Measurements from ENCODE around the gene PLCG1. TPM values are rescaled to one million over a fixed set of nuclear protein-coding genes. Genes with fewer than 3 reads are reported as not detected.

PLCG1 gene
- total and polyA plus RNA-seq, 2 donors from 2014 or later: 12.5 to 117 TPM

- peaks cover 13 to 62% (median 56%) of the 10 kb centered on the region in 3 donors for H3K36me3 ChIP-seq (ENCODE audit: control insufficient read depth in 2 of 3, insufficient read depth in 3 of 3, low read length in 3 of 3)
- H3K27me3 ChIP-seq (ENCODE audit: control insufficient read depth, insufficient read depth, low read length): no peaks in the 10 kb centered on the region
- no peak overlapping the region for H3K4me3 ChIP-seq (ENCODE audit: low read length in 3 of 3)
- no peak overlapping the region for H3K27ac ChIP-seq (ENCODE audit: low read depth in 2 of 2, low read length in 2 of 2)
- peak in 1 of 5 donors; percentile 16 for DNase-seq
- intact Hi-C loops (cut with DNase I): no loop called here
- H3K9me3 ChIP-seq (ENCODE audit: control insufficient read depth in 2 of 3, insufficient read depth in 1 of 3, low read length in 3 of 3): no peaks in the 10 kb centered on the region
- H3K9ac ChIP-seq (ENCODE audit: low read length in 3 of 3): no peak overlapping the region
- FAIRE-seq: no peak
- peaks cover 0 to 9% (median 0%) of the 10 kb centered on the region in 3 donors for H3K4me1 ChIP-seq (ENCODE audit: control insufficient read depth in 2 of 3, insufficient read depth in 2 of 3, low read depth in 1 of 3, low read length in 3 of 3)
- no peak for TF ChIP-seq CTCF (IDR thresholded peaks at IDR 0.05; ENCODE audit: borderline replicate concordance, extremely low read depth, insufficient read depth)
These were observed 31.9 kb downstream of the PLCG1 start for GRCh38 chr20:41169162-41169690.

- no peaks in the 10 kb centered on the region for H3K27me3 ChIP-seq (ENCODE audit: control insufficient read depth, insufficient read depth, low read length)
- peaks cover 13 to 60% (median 55%) of the 10 kb centered on the region in 3 donors for H3K36me3 ChIP-seq (ENCODE audit: control insufficient read depth in 2 of 3, insufficient read depth in 3 of 3, low read length in 3 of 3)
- peak in 1 of 5 donors; percentile 25 for DNase-seq
- intact Hi-C loops (cut with DNase I): loop anchor here (5.0 to 10.0 kb wide), 2 partner anchors 65 to 167 kb away; no protein-coding TSS in a partner anchor
- H3K4me3 ChIP-seq (ENCODE audit: low read length in 3 of 3): no peak overlapping the region
- no peak for TF ChIP-seq CTCF (IDR thresholded peaks at IDR 0.05; ENCODE audit: borderline replicate concordance, extremely low read depth, insufficient read depth)
- peaks cover 0 to 9% (median 0%) of the 10 kb centered on the region in 3 donors for H3K4me1 ChIP-seq (ENCODE audit: control insufficient read depth in 2 of 3, insufficient read depth in 2 of 3, low read depth in 1 of 3, low read length in 3 of 3)
- H3K9ac ChIP-seq (ENCODE audit: low read length in 3 of 3): no peak overlapping the region
- H3K9me3 ChIP-seq (ENCODE audit: control insufficient read depth in 2 of 3, insufficient read depth in 1 of 3, low read length in 3 of 3): no peaks in the 10 kb centered on the region
- FAIRE-seq: no peak
- no peak overlapping the region for H3K27ac ChIP-seq (ENCODE audit: low read depth in 2 of 2, low read length in 2 of 2)
These were observed 32.5 kb downstream of the PLCG1 start for GRCh38 chr20:41169791-41170351.

- peak in 1 of 5 donors; percentile 21 for DNase-seq
- peaks cover 0 to 9% (median 0%) of the 10 kb centered on the region in 3 donors for H3K4me1 ChIP-seq (ENCODE audit: control insufficient read depth in 2 of 3, insufficient read depth in 2 of 3, low read depth in 1 of 3, low read length in 3 of 3)
- no peak overlapping the region for H3K27ac ChIP-seq (ENCODE audit: low read depth in 2 of 2, low read length in 2 of 2)
- H3K9me3 ChIP-seq (ENCODE audit: control insufficient read depth in 2 of 3, insufficient read depth in 1 of 3, low read length in 3 of 3): no peaks in the 10 kb centered on the region
- intact Hi-C loops (cut with DNase I): loop anchor here (5.0 to 10.0 kb wide), 2 partner anchors 64 to 167 kb away; no protein-coding TSS in a partner anchor
- H3K27me3 ChIP-seq (ENCODE audit: control insufficient read depth, insufficient read depth, low read length): no peaks in the 10 kb centered on the region
- H3K4me3 ChIP-seq (ENCODE audit: low read length in 3 of 3): no peak overlapping the region
- no peak for FAIRE-seq
- peaks cover 13 to 54% (median 49%) of the 10 kb centered on the region in 3 donors for H3K36me3 ChIP-seq (ENCODE audit: control insufficient read depth in 2 of 3, insufficient read depth in 3 of 3, low read length in 3 of 3)
- H3K9ac ChIP-seq (ENCODE audit: low read length in 3 of 3): no peak overlapping the region
- no peak for TF ChIP-seq CTCF (IDR thresholded peaks at IDR 0.05; ENCODE audit: borderline replicate concordance, extremely low read depth, insufficient read depth)
These were observed 33.2 kb downstream of the PLCG1 start for GRCh38 chr20:41170386-41171105.
